Calu3 (cell line): ENCODE results near the gene PAEP. TPM values are rescaled to one million over a fixed set of nuclear protein-coding genes. Genes with fewer than 3 reads are reported as not detected.

Source experiments
- BruUV-seq: library from RNA; stranded (reverse); fragments of 400-500 nt; replicated peaks from 2 replicates; lab custom pipeline; 2021; lab: Mats Ljungman, UMichigan
- CTCF ChIA-PET: fragments of 300-600 bp; sonication (Branson Sonifier 250); formaldehyde crosslinking; loops from one replicate; lab custom pipeline; 2022; ENCODE audit warnings: antibody characterized with exemption; lab: Charles Lee
- DNase-seq: peaks from one replicate; pipeline ENCODE4 v3.0.0; 2022
- H3K27ac Mint-ChIP-seq: one replicate; pipeline ENCODE4 v1.8.0; 2022; ENCODE audit warnings: mixed read lengths; ENCODE audit not compliant: unreplicated experiment
- H3K27me3 Mint-ChIP-seq: one replicate; pipeline ENCODE4 v1.8.0; 2022; ENCODE audit warnings: mixed read lengths; ENCODE audit not compliant: unreplicated experiment
- H3K36me3 Mint-ChIP-seq: one replicate; pipeline ENCODE4 v1.8.0; 2022; ENCODE audit warnings: mild to moderate bottlenecking, moderate library complexity, mixed read lengths; ENCODE audit not compliant: insufficient read depth, unreplicated experiment
- H3K4me1 Mint-ChIP-seq: one replicate; pipeline ENCODE4 v1.8.0; 2022; ENCODE audit warnings: mild to moderate bottlenecking, low read depth, mixed read lengths; ENCODE audit not compliant: unreplicated experiment
- H3K4me3 Mint-ChIP-seq: one replicate; pipeline ENCODE4 v1.8.0; 2022; ENCODE audit warnings: mild to moderate bottlenecking, low read depth, moderate library complexity, mixed read lengths; ENCODE audit not compliant: unreplicated experiment
- H3K9me3 Mint-ChIP-seq: one replicate; pipeline ENCODE4 v1.8.0; 2022; ENCODE audit warnings: low read depth, mixed read lengths; ENCODE audit not compliant: unreplicated experiment
- intact Hi-C: fragments of 100-400 bp; cut with micrococcal nuclease; formaldehyde crosslinking; loops from one replicate; pipeline ENCODE4 v1.10.0; 2022; ENCODE audit not compliant: unreplicated experiment
- total RNA-seq: library from RNA; stranded (reverse); gene quantifications from 2 replicates; pipeline ENCODE4 v1.2.3, GENCODE V29; 2022
- TF ChIP-seq, protein P1 (sequence below): fragments of 200-600 bp; IDR thresholded peaks from one replicate; pipeline ENCODE4 v1.8.0; 2022; ENCODE audit warnings: antibody characterized with exemption; ENCODE audit not compliant: unreplicated experiment

Gene PAEP
- total RNA-seq, 1 experiment from 2014 or later = 0.45 TPM

DNA sequence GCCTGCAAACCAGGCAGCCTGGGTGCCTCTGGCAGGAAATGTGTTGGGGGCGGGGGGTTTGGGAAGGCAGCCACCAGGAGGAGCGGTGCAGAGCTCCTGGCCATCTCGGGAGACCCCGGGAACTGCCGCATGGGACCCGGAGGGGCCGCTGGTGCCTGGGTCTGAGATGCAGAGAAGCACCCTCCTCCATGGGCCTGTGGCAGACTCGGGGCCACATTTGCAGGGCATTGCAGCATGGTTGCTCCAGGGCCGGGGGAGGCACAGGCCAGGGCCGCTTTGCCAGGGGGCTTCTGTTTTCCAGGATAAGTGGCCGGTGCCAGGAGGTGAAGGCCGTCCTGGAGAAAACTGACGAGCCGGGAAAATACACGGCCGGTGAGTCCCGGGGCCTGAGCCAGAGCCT, 38.6 kb upstream of the PAEP start:
- H3K4me1 Mint-ChIP-seq = no peaks in the 10 kb centered on the region
- no peak for DNase-seq
- BruUV-seq = no TSS peak
- no peaks in the 10 kb centered on the region for H3K36me3 Mint-ChIP-seq
- CTCF ChIA-PET = no interaction called here
- H3K9me3 Mint-ChIP-seq = no peaks in the 10 kb centered on the region
- peaks cover 33% of the 10 kb centered on the region for H3K27me3 Mint-ChIP-seq
- intact Hi-C loops = no loop called here
- TF ChIP-seq, protein P1, sequence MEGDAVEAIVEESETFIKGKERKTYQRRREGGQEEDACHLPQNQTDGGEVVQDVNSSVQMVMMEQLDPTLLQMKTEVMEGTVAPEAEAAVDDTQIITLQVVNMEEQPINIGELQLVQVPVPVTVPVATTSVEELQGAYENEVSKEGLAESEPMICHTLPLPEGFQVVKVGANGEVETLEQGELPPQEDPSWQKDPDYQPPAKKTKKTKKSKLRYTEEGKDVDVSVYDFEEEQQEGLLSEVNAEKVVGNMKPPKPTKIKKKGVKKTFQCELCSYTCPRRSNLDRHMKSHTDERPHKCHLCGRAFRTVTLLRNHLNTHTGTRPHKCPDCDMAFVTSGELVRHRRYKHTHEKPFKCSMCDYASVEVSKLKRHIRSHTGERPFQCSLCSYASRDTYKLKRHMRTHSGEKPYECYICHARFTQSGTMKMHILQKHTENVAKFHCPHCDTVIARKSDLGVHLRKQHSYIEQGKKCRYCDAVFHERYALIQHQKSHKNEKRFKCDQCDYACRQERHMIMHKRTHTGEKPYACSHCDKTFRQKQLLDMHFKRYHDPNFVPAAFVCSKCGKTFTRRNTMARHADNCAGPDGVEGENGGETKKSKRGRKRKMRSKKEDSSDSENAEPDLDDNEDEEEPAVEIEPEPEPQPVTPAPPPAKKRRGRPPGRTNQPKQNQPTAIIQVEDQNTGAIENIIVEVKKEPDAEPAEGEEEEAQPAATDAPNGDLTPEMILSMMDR = no peak
- no peak overlapping the region for H3K27ac Mint-ChIP-seq
- no peak overlapping the region for H3K4me3 Mint-ChIP-seq

DNA sequence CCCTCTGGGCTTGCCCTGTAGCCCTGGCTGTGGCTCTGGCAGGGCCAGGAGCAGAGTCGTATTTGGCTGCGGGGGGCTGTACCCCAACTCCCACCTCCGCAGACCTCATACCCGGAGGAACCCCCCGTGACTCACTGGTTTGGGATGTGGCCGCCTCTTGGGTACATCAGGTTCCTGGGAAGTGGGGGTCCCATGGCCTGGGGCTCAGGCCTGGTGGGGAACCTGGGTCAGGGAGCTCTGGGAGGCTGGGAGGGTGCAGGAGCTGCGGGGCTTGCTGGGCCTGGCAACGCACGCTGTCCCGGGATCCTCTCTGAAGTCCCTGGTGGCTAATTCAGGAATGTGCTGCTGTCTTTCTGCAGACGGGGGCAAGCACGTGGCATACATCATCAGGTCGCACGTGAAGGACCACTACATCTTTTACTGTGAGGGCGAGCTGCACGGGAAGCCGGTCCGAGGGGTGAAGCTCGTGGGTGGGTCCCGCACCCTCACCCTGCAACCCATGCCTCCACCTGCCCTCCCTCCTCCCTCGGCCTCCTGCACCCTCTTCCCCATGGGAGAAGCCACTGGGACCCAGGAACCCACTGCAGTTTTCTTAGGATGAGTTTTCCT, 37.9 kb upstream of the PAEP start:
- BruUV-seq = no TSS peak
- Mint-ChIP-seq H3K4me3 (no peak overlapping the region), H3K9me3 (no peaks in the 10 kb centered on the region), H3K36me3 (no peaks in the 10 kb centered on the region), H3K27ac (no peak overlapping the region), H3K4me1 (no peaks in the 10 kb centered on the region), H3K27me3 (peaks cover 28% of the 10 kb centered on the region)
- intact Hi-C loops = no loop called here
- TF ChIP-seq, protein P1 = no peak
- CTCF ChIA-PET = no interaction called here
- no peak for DNase-seq

DNA sequence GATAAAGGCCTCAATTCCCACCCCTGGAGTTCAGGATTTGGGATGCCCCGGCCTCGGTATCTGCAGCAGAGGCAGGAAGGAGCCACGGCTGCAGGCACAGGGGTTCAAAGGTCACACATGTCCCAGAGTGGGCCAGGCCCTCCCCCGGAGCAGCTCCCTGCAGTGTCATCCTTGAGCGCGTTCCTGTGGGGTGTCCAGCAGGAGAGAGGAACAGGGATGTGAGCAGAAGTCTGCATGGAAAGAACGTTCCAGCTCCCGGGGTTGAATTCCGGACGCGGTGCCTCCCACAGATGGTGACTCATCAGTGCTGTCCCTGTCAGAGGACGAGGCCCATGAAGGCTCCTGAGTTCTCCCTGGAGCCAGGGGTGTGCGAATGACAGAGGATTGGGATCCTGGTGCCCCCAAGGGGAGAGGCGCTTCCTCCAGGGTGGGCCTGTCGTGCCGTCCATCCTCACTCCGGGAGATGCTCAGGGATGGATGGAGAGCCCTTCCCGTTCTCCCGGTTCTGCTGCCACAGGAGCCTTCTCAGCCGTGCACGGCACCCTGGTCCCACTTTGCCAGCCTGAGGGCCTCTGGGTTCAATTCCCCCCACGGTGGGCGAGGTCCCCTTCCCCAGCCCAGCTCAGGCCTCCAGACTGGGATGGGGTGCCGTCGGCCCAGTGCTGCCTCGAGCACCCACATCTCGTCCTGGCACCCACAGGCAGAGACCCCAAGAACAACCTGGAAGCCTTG, 37.3 kb upstream of the PAEP start:
- Mint-ChIP-seq H3K4me1 (no peaks in the 10 kb centered on the region), H3K9me3 (no peaks in the 10 kb centered on the region), H3K36me3 (no peaks in the 10 kb centered on the region), H3K27me3 (peaks cover 28% of the 10 kb centered on the region), H3K27ac (no peak overlapping the region), H3K4me3 (no peak overlapping the region)
- BruUV-seq = no TSS peak
- DNase-seq = no peak
- CTCF ChIA-PET = no interaction called here
- TF ChIP-seq, protein P1 = no peak
- intact Hi-C loops = no loop called here

DNA sequence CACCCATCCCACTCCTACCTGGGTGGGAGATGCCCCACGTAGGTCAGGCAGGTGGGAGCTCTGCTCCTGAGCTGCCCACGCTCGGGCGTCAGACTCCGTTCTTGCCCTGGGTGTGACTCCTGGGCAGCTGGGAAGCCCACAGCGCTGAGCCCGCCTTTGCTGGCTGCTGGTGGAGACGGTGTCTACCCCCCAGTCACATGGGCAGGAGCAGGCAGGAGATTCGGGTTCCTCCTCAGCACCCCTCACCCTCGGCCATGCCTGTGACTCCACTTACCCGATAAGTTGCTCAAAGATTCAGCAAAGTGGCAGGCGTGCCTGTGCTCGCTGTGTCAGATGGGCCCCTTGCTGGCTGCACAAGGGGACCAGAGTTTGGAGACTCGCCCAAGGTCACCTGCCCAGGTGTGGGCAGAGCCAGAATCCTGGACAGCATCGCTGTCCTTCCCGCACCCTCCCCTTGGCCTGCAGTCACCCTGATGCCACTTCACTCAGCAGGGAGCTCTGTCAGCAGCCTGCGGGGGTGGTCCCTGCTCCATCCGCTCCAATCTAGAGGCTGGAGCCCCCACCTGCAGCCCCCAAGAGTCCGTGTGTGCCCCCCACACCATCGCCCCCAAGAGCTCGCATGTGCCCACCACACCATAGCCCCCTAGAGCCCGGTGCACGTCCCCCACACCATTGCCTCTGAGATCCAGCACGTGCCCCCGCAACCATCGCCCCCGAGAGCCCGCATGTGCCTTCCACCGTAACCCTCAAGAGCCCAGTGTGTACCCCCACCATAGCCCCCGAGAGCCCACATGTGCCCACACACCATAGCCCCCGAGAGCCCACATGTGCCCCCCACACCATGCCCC, 36.1 kb upstream of the PAEP start:
- Mint-ChIP-seq H3K9me3 (no peaks in the 10 kb centered on the region), H3K27ac (no peak overlapping the region), H3K4me1 (no peaks in the 10 kb centered on the region), H3K27me3 (peaks cover 28% of the 10 kb centered on the region), H3K36me3 (no peaks in the 10 kb centered on the region), H3K4me3 (no peak overlapping the region)
- TF ChIP-seq, protein P1 = no peak
- CTCF ChIA-PET = interaction anchor here (0.7 kb wide), 1 partner anchor 84 kb away, joined by 4 read pairs; no protein-coding TSS in a partner anchor
- no TSS peak for BruUV-seq
- DNase-seq = no peak
- intact Hi-C loops = no loop called here
